Measurements from ENCODE around the gene SKAP1. TPM values are rescaled to one million over a fixed set of nuclear protein-coding genes. Genes with fewer than 3 reads are reported as not detected.

Gene SKAP1
- total RNA-seq, 1 donor from 2014 or later = 0.49 TPM

- no peak overlapping the region for H3K27ac Mint-ChIP-seq (ENCODE audit: unreplicated experiment)
- H3K9me3 Mint-ChIP-seq = no peaks in the 10 kb centered on the region
- H3K36me3 Mint-ChIP-seq (ENCODE audit: low read depth) = no peaks in the 10 kb centered on the region
- no peak overlapping the region for H3K4me3 Mint-ChIP-seq
- peaks cover 84% of the 10 kb centered on the region for H3K27me3 Mint-ChIP-seq (ENCODE audit: low read depth)
- DNase-seq (ENCODE audit: low read depth, low spot score) = no peak
- no peaks in the 10 kb centered on the region for H3K4me1 Mint-ChIP-seq
- no peak for TF ChIP-seq CTCF (conservative IDR thresholded peaks at IDR 0.05)
These were observed 144.4 kb downstream of the SKAP1 start for GRCh38 chr17:48285614-48286013.

GRCh38 chr17:48283907-48284306, 146.1 kb downstream of the SKAP1 start:
- H3K27me3 Mint-ChIP-seq (ENCODE audit: low read depth) = peaks cover 80% of the 10 kb centered on the region
- no peaks in the 10 kb centered on the region for H3K4me1 Mint-ChIP-seq
- H3K4me3 Mint-ChIP-seq = no peak overlapping the region
- H3K9me3 Mint-ChIP-seq = no peaks in the 10 kb centered on the region
- no peaks in the 10 kb centered on the region for H3K36me3 Mint-ChIP-seq (ENCODE audit: low read depth)
- TF ChIP-seq CTCF (conservative IDR thresholded peaks at IDR 0.05) = no peak
- no peak overlapping the region for H3K27ac Mint-ChIP-seq (ENCODE audit: unreplicated experiment)
- no peak for DNase-seq (ENCODE audit: low read depth, low spot score)

- no peak overlapping the region for H3K4me3 Mint-ChIP-seq
- TF ChIP-seq CTCF (conservative IDR thresholded peaks at IDR 0.05) = no peak
- no peak overlapping the region for H3K27ac Mint-ChIP-seq (ENCODE audit: unreplicated experiment)
- no peaks in the 10 kb centered on the region for H3K36me3 Mint-ChIP-seq (ENCODE audit: low read depth)
- no peaks in the 10 kb centered on the region for H3K9me3 Mint-ChIP-seq
- H3K27me3 Mint-ChIP-seq (ENCODE audit: low read depth) = peaks cover 80% of the 10 kb centered on the region
- no peaks in the 10 kb centered on the region for H3K4me1 Mint-ChIP-seq
- no peak for DNase-seq (ENCODE audit: low read depth, low spot score)
These were observed 146.6 kb downstream of the SKAP1 start for GRCh38 chr17:48283411-48283810.

GRCh38 chr17:48282303-48282702, 147.7 kb downstream of the SKAP1 start:
- no peaks in the 10 kb centered on the region for H3K36me3 Mint-ChIP-seq (ENCODE audit: low read depth)
- H3K4me1 Mint-ChIP-seq = no peaks in the 10 kb centered on the region
- H3K4me3 Mint-ChIP-seq = no peak overlapping the region
- no peaks in the 10 kb centered on the region for H3K9me3 Mint-ChIP-seq
- peaks cover 76% of the 10 kb centered on the region for H3K27me3 Mint-ChIP-seq (ENCODE audit: low read depth)
- DNase-seq (ENCODE audit: low read depth, low spot score) = no peak
- no peak for TF ChIP-seq CTCF (conservative IDR thresholded peaks at IDR 0.05)
- H3K27ac Mint-ChIP-seq (ENCODE audit: unreplicated experiment) = no peak overlapping the region

GRCh38 chr17:48278760-48279491, 151.1 kb downstream of the SKAP1 start:
- Mint-ChIP-seq H3K4me3 (no peak overlapping the region), H3K9me3 (no peaks in the 10 kb centered on the region), H3K36me3 (ENCODE audit: low read depth) (no peaks in the 10 kb centered on the region), H3K4me1 (no peaks in the 10 kb centered on the region), H3K27ac (ENCODE audit: unreplicated experiment) (no peak overlapping the region), H3K27me3 (ENCODE audit: low read depth) (peaks cover 70% of the 10 kb centered on the region)
- no peak for TF ChIP-seq CTCF (conservative IDR thresholded peaks at IDR 0.05)
- no peak for DNase-seq (ENCODE audit: low read depth, low spot score)

Data from neural crest cell (in vitro differentiated cells).